Spinal cord (tissue), 10 donors: ENCODE measurements around the gene LHX6. TPM values are rescaled to one million over a fixed set of nuclear protein-coding genes. Genes with fewer than 3 reads are reported as not detected.

ENCODE experiments used
- DNase-seq, 6 donors: peaks; one replicate each; pipeline versions ENCODE4 v3.0.0 to v3.0.0-alpha.2; 2013 to 2015; ENCODE audit warnings: low spot score in 6 of 6, low read depth in 4 of 6
- H3K27ac ChIP-seq: one replicate; pipeline ENCODE4 v1.5.1; 2013; ENCODE audit warnings: low read depth, low read length, control low read depth
- H3K27me3 ChIP-seq: one replicate; pipeline ENCODE4 v1.6.1; 2013; ENCODE audit warnings: low read length; ENCODE audit not compliant: control insufficient read depth, insufficient read depth
- H3K36me3 ChIP-seq: one replicate; pipeline ENCODE4 v1.6.1; 2013; ENCODE audit warnings: low read length; ENCODE audit not compliant: control insufficient read depth, insufficient read depth
- H3K4me1 ChIP-seq: one replicate; pipeline ENCODE4 v1.6.1; 2013; ENCODE audit warnings: low read length; ENCODE audit not compliant: control insufficient read depth, insufficient read depth
- H3K4me3 ChIP-seq: one replicate; pipeline ENCODE4 v1.5.1; 2013; ENCODE audit warnings: low read depth, low read length, control low read depth
- H3K9me3 ChIP-seq: one replicate; pipeline ENCODE4 v1.6.1; 2013; ENCODE audit warnings: low read length; ENCODE audit not compliant: control insufficient read depth, insufficient read depth
- WGBS: methylation state at CpG from one replicate; pipeline ENCODE4 v1.1.5; 2013; ENCODE audit warnings: missing lambda C conversion rate; ENCODE audit not compliant: insufficient coverage; 5-methylcytosine and 5-hydroxymethylcytosine counted together
- polyA plus RNA-seq, 2 donors: library from polyadenylated mRNA; unstranded; fragments of 120-200 nt; gene quantifications; one replicate each; pipeline ENCODE4 v1.2.1, GENCODE V29; 2013; ENCODE audit not compliant: insufficient read length in 2 of 2
- total RNA-seq, 2 donors: library from RNA; depleted of rRNA in 1 of 2; stranded (reverse); fragments of 120-200 nt in 1 of 2; fragments of >200 nt in 1 of 2; gene quantifications; one replicate each; pipeline versions ENCODE4 v1.2.3 to v1.2.4, GENCODE V29; 2013 to 2014
- donor health status: healthy.

LHX6 gene
- total and polyA plus RNA-seq, 4 donors: 0.99 to 5.1 (median 3.2) TPM

- Histone ChIP-seq H3K27me3 (no peaks in the 10 kb centered on the region), H3K4me3 (no peak overlapping the region), H3K9me3 (no peaks in the 10 kb centered on the region), H3K4me1 (peaks cover 7% of the 10 kb centered on the region), H3K27ac (no peak overlapping the region), H3K36me3 (peaks cover 16% of the 10 kb centered on the region)
- WGBS: no CpG with 5 or more reads among the region's 1 CpG
- no peak for DNase-seq
Observed at GRCh38 chr9:122262073-122262472, 33.3 kb upstream of the LHX6 start.

DNA sequence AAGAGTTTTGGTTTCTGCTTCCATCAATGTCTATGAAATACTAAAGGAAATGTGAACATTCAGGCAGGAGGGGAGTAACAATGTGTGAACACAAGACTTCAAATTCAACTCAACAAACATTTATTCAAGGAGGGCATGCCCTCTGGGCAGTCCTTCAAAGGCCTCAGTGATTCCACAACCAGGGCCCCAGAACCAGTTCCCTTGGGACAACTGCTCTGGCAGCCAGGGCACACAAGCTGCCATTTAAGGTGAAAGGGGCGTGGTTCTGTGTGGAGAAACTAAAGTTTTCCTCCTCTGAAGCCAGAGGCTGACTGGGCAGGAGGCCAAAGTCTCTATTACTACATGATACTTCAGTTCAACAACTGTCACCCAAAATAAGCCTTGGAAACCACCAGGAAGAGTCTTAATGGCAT, 32.7 kb upstream of the LHX6 start:
- no peaks in the 10 kb centered on the region for H3K9me3 ChIP-seq
- no peak overlapping the region for H3K4me3 ChIP-seq
- peaks cover 19% of the 10 kb centered on the region for H3K36me3 ChIP-seq
- no peak overlapping the region for H3K27ac ChIP-seq
- DNase-seq: no peak
- peaks cover 7% of the 10 kb centered on the region for H3K4me1 ChIP-seq
- no peaks in the 10 kb centered on the region for H3K27me3 ChIP-seq
- no CpG with 5 or more reads among the region's 1 CpG for WGBS

DNA sequence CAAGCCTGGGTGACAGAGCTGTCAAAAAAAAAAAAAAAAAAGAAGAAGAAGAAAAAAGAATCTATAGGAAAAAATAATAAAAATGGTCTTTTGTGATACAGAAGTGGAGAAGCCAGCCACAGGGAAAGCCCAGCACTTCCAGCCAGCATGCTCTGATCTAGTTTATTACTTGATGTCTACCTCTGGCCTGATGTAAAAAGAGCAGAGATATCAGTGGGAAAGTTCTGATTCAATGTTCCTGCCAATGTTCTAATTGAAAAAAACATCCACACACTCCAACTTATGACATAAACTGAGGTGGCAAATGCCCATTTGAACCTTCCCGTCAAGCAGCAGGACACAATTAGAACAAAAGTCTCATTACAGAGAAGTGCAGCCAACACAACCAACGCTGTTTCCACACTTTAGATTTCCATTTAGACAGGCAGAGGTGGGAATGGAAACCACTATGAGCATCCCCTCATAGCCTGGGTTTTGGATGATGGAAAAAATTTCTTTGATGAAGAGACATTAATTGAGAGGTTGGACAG, 30.2 kb upstream of the LHX6 start:
- DNase-seq: no peak
- H3K9me3 ChIP-seq: no peaks in the 10 kb centered on the region
- WGBS: no CpG with 5 or more reads among the region's 2 CpGs
- H3K36me3 ChIP-seq: peaks cover 19% of the 10 kb centered on the region
- peaks cover 7% of the 10 kb centered on the region for H3K4me1 ChIP-seq
- no peaks in the 10 kb centered on the region for H3K27me3 ChIP-seq
- no peak overlapping the region for H3K27ac ChIP-seq
- no peak overlapping the region for H3K4me3 ChIP-seq

- no peaks in the 10 kb centered on the region for H3K27me3 ChIP-seq
- peaks cover 15% of the 10 kb centered on the region for H3K36me3 ChIP-seq
- H3K4me1 ChIP-seq: no peaks in the 10 kb centered on the region
- H3K4me3 ChIP-seq: no peak overlapping the region
- DNase-seq: no peak
- H3K27ac ChIP-seq: no peak overlapping the region
- 80% methylated on average over 2 of the region's 5 CpGs for WGBS
- H3K9me3 ChIP-seq: no peaks in the 10 kb centered on the region
Observed at GRCh38 chr9:122256206-122256605, 27.4 kb upstream of the LHX6 start.

GRCh38 chr9:122254761-122255160, 26.0 kb upstream of the LHX6 start:
- Histone ChIP-seq H3K9me3 (no peaks in the 10 kb centered on the region), H3K27me3 (no peaks in the 10 kb centered on the region), H3K36me3 (peaks cover 11% of the 10 kb centered on the region), H3K4me1 (no peaks in the 10 kb centered on the region), H3K4me3 (no peak overlapping the region), H3K27ac (no peak overlapping the region)
- no peak for DNase-seq
- 29% methylated on average over 1 of the region's 3 CpGs for WGBS

- WGBS: no CpG with 5 or more reads among the region's 5 CpGs
- no peak overlapping the region for H3K4me3 ChIP-seq
- no peaks in the 10 kb centered on the region for H3K4me1 ChIP-seq
- H3K9me3 ChIP-seq: no peaks in the 10 kb centered on the region
- peaks cover 14% of the 10 kb centered on the region for H3K36me3 ChIP-seq
- no peak overlapping the region for H3K27ac ChIP-seq
- DNase-seq: no peak
- no peaks in the 10 kb centered on the region for H3K27me3 ChIP-seq
Observed at GRCh38 chr9:122252796-122253195, 24.0 kb upstream of the LHX6 start.

DNA sequence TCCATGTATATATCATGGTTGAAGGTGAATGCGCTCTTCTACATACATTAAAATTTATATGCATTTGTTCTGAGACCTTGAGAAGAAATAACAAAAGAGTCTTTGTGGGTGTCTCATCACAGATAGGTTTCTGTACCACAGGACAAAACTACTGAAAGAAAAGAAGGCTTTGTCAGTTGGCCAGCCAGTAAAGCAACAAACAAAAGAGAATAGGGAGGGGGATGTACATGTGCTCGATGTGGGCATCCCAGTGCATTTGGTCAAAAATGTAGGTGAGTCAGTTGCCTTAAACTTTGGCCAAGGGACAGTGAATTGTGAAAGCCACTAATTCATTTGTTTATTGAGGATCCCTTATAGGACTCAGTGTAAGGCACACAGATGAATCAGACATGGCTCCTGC, 22.6 kb upstream of the LHX6 start:
- peaks cover 12% of the 10 kb centered on the region for H3K36me3 ChIP-seq
- H3K27ac ChIP-seq: no peak overlapping the region
- H3K9me3 ChIP-seq: no peaks in the 10 kb centered on the region
- no peaks in the 10 kb centered on the region for H3K4me1 ChIP-seq
- no peaks in the 10 kb centered on the region for H3K27me3 ChIP-seq
- H3K4me3 ChIP-seq: no peak overlapping the region
- no peak for DNase-seq
- 62% methylated on average over 1 of the region's 2 CpGs for WGBS

DNA sequence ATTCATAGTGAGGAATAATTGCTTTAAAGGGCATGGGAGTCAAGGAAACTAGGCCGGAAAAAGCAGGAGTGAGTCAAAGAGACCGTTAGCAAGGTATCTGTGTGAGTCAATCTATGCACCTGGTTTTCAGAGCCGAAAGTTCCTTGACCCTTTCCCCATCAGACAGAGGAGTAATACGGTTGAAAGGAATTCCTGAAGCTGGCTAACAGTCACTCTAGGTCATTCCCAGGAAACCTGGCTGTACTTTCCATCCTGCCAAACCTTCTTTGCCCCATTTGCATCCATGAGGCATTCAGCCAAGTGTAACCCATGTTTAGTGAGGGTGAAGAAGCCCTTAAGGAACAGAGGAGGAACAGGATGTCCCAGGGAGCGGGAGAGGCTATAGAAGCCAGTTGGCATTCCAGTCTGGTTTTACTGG, 19.7 kb upstream of the LHX6 start:
- WGBS: 100% methylated on average over 4 of the region's 5 CpGs
- no peak for DNase-seq
- no peaks in the 10 kb centered on the region for H3K9me3 ChIP-seq
- H3K4me1 ChIP-seq: no peaks in the 10 kb centered on the region
- H3K27me3 ChIP-seq: no peaks in the 10 kb centered on the region
- H3K36me3 ChIP-seq: peaks cover 12% of the 10 kb centered on the region
- no peak overlapping the region for H3K27ac ChIP-seq
- H3K4me3 ChIP-seq: no peak overlapping the region

DNA sequence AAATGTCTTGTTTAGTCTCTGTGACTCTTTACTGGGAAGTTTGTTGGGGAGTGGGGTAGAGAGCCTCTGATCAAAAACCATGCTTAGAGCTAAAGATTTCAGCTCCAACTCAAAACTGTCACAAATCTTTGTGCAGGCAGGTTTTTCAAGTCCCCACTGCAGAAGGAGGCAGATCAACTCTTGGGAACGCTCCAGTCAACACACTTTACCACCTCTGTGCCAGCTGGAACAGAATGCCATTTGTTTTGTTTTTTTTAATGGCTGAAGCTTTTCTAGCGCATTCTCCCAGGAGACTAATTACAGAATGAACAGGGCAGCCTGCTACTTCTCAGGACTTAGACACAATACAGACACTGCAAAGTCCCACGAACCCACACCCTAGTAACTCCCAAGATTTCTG, 17.9 kb upstream of the LHX6 start:
- 40% methylated on average over 1 of the region's 3 CpGs for WGBS

DNA sequence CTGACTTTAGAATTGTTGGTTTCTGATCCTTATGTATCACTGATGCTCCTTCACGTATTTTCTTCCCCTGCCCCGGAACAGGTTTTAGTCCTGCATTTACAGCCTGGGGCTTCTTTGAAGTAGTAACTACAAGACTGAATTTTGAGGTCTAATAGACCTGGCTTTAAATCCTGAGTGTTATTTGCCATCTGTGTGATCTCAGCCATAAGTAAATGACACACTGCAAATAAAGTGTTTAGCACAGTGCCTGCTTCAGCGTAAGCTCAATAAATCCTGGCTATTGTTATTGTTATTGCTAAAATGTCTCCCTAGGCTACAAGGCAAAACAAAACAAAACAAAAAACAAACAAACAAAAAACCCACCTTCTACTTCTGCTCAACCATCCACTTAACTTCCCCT, 15.6 kb upstream of the LHX6 start:
- WGBS: 80% methylated on average over 1 of the region's 3 CpGs

More for the DNA sequence above, 17.9 kb upstream of the LHX6 start:
- H3K4me3 ChIP-seq: no peak overlapping the region
- H3K27ac ChIP-seq: no peak overlapping the region
- no peaks in the 10 kb centered on the region for H3K9me3 ChIP-seq
- H3K27me3 ChIP-seq: no peaks in the 10 kb centered on the region
- no peaks in the 10 kb centered on the region for H3K4me1 ChIP-seq
- peaks cover 21% of the 10 kb centered on the region for H3K36me3 ChIP-seq
- no peak for DNase-seq

More for the DNA sequence above, 15.6 kb upstream of the LHX6 start:
- Histone ChIP-seq H3K4me3 (no peak overlapping the region), H3K27ac (no peak overlapping the region), H3K9me3 (no peaks in the 10 kb centered on the region), H3K36me3 (peaks cover 16% of the 10 kb centered on the region), H3K4me1 (no peaks in the 10 kb centered on the region), H3K27me3 (no peaks in the 10 kb centered on the region)
- DNase-seq: peak in 1 of 6 donors; percentile 15
